Keratinocyte (primary cell): Measurements from ENCODE around the gene NGEF. TPM values are rescaled to one million over a fixed set of nuclear protein-coding genes. Genes with fewer than 3 reads are reported as not detected.

Experiments used
- DNase-seq: peaks from one replicate; pipeline ENCODE4 v3.0.0-alpha.2; 2011; ENCODE audit warnings: low read depth, missing footprints, low spot score
- FAIRE-seq: peaks from 2 replicates; lab custom pipeline; 2011; peaks lifted over from hg19 to GRCh38; lab: Jason Lieb, UNC
- H2AFZ ChIP-seq: 2 replicates; pipeline ENCODE4 v1.6.0; 2012; ENCODE audit warnings: low read length, control low read depth, inconsistent platforms; ENCODE audit not compliant: control insufficient read depth
- H3K27ac ChIP-seq: 2 replicates; pipeline ENCODE4 v1.5.1; 2011; ENCODE audit warnings: low read length; ENCODE audit not compliant: control insufficient read depth, insufficient read depth
- H3K27me3 ChIP-seq: 3 replicates; pipeline ENCODE4 v1.6.0; 2011; ENCODE audit warnings: low read length; ENCODE audit not compliant: control insufficient read depth, insufficient read depth; ENCODE audit errors: extremely low read depth
- H3K36me3 ChIP-seq, 2 experiments: 2 replicates in 1 of 2; 3 replicates in 1 of 2; pipeline ENCODE4 v1.5.1; 2011; ENCODE audit warnings: low read length in 2 of 2, mild to moderate bottlenecking in 1 of 2; ENCODE audit not compliant: control insufficient read depth in 2 of 2, insufficient read depth in 2 of 2; ENCODE audit errors: extremely low read depth in 1 of 2
- H3K4me1 ChIP-seq: 3 replicates; pipeline ENCODE4 v1.5.1; 2011; ENCODE audit warnings: low read length; ENCODE audit not compliant: control insufficient read depth, insufficient read depth; ENCODE audit errors: extremely low read depth
- H3K4me2 ChIP-seq: 3 replicates; pipeline ENCODE4 v1.6.0; 2011; ENCODE audit warnings: low read depth, low read length; ENCODE audit not compliant: control insufficient read depth, insufficient read depth; ENCODE audit errors: extremely low read depth
- H3K4me3 ChIP-seq, 3 experiments: fragments of 200-600 bp in 1 of 3; sonication (generic) in 1 of 3; 2 replicates in 2 of 3; 3 replicates in 1 of 3; pipeline ENCODE4 v1.5.1; 2011 to 2016; ENCODE audit warnings: low read length in 3 of 3, mild to moderate bottlenecking in 3 of 3, control low read depth in 2 of 3, inconsistent platforms in 1 of 3, low read depth in 1 of 3, mixed read lengths in 1 of 3, mixed run types in 1 of 3, moderate library complexity in 1 of 3; ENCODE audit not compliant: control insufficient read depth in 2 of 3, insufficient read depth in 2 of 3; ENCODE audit errors: extremely low read depth in 1 of 3
- H3K79me2 ChIP-seq: 2 replicates; pipeline ENCODE4 v1.6.0; 2012; ENCODE audit warnings: low read length; ENCODE audit not compliant: control insufficient read depth, insufficient read depth
- H3K9ac ChIP-seq: 3 replicates; pipeline ENCODE4 v1.6.0; 2011; ENCODE audit warnings: low read length; ENCODE audit not compliant: control insufficient read depth, insufficient read depth; ENCODE audit errors: extremely low read depth
- H3K9me1 ChIP-seq: 3 replicates; pipeline ENCODE4 v1.6.0; 2011; ENCODE audit warnings: low read length; ENCODE audit not compliant: control insufficient read depth, insufficient read depth; ENCODE audit errors: extremely low read depth
- H3K9me3 ChIP-seq: 2 replicates; pipeline ENCODE4 v1.5.1; 2012; ENCODE audit warnings: low read depth, low read length; ENCODE audit not compliant: control insufficient read depth
- H4K20me1 ChIP-seq: 3 replicates; pipeline ENCODE4 v1.6.0; 2011; ENCODE audit warnings: low read length; ENCODE audit not compliant: control insufficient read depth, insufficient read depth; ENCODE audit errors: extremely low read depth
- CTCF ChIP-seq, 3 experiments: IDR thresholded peaks in 1 of 3; conservative IDR thresholded peaks in 1 of 3; optimal IDR thresholded peaks in 1 of 3; 2 replicates in 2 of 3; 3 replicates in 1 of 3; pipeline versions ENCODE3 to v1.5.1; 2011; ENCODE audit warnings: low read length in 3 of 3, mild to moderate bottlenecking in 3 of 3, moderate library complexity in 2 of 3, control low read depth in 1 of 3, inconsistent platforms in 1 of 3; ENCODE audit not compliant: insufficient read depth in 2 of 3; ENCODE audit errors: extremely low read depth in 1 of 3
- EZH2 ChIP-seq: IDR thresholded peaks from one replicate; pipeline ENCODE4 v1.6.1; 2012; ENCODE audit warnings: inconsistent platforms, mild to moderate bottlenecking, low read length, moderate library complexity
- dilution Hi-C: fragments of 300-500 bp; cut with MboI; formaldehyde crosslinking; loops from one replicate; pipeline ENCODE4 v1.7.0; 2020; ENCODE audit warnings: low sequenced_read_pairs; ENCODE audit not compliant: extremely low pct_ligation_motif_present
- polyA plus RNA-seq, 5 experiments: library from polyadenylated mRNA; depleted of rRNA in 3 of 5; stranded (reverse) in 3 of 5; stranded (forward) in 1 of 5; unstranded in 1 of 5; fragments of >200 nt; gene quantifications; 1 replicate in 1 of 5; 2 replicates in 3 of 5; 3 replicates in 1 of 5; pipeline versions ENCODE4 v1.2.1 to v1.2.3, GENCODE V29; 2011 to 2012; ENCODE audit warnings: missing spikeins in 2 of 5, low read depth in 1 of 5, low replicate concordance in 1 of 5

Gene NGEF
- polyA plus RNA-seq, 1 donor (not counting 4 experiments of a cell fraction or from before 2014, with no cell fraction given) = 0.17 TPM

GRCh38 chr2:233047206-233047605 is 34.1 kb upstream of the NGEF start:
- no peaks in the 10 kb centered on the region for H3K36me3 ChIP-seq
- H3K4me1 ChIP-seq = peaks cover 21% of the 10 kb centered on the region
- no peak overlapping the region for H3K4me3 ChIP-seq
- no peak for DNase-seq
- no peak overlapping the region for H3K9ac ChIP-seq
- no peak overlapping the region for H3K27ac ChIP-seq
- no peaks in the 10 kb centered on the region for H4K20me1 ChIP-seq
- FAIRE-seq = no peak
- TF ChIP-seq EZH2 = no peak
- no peak for TF ChIP-seq CTCF (optimal IDR thresholded peaks at IDR 0.05 in 1 of 3, IDR thresholded peaks at IDR 0.05 in 1 of 3, conservative IDR thresholded peaks at IDR 0.05 in 1 of 3; ENCODE audit: extremely low read depth in 1 of 3, insufficient read depth in 2 of 3, low read length in 3 of 3)
- H3K4me2 ChIP-seq = no peak overlapping the region
- dilution Hi-C loops = no loop called here
- H3K9me1 ChIP-seq = no peaks in the 10 kb centered on the region
- no peaks in the 10 kb centered on the region for H3K79me2 ChIP-seq
- no peak overlapping the region for H2AFZ ChIP-seq
- H3K27me3 ChIP-seq = peaks cover 15% of the 10 kb centered on the region
- no peaks in the 10 kb centered on the region for H3K9me3 ChIP-seq

- H2AFZ ChIP-seq = no peak overlapping the region
- H3K9me3 ChIP-seq = no peaks in the 10 kb centered on the region
- no peak overlapping the region for H3K27ac ChIP-seq
- peaks cover 10% of the 10 kb centered on the region for H3K4me1 ChIP-seq
- DNase-seq (no peak), FAIRE-seq (no peak)
- TF ChIP-seq EZH2 = no peak
- TF ChIP-seq CTCF (optimal IDR thresholded peaks at IDR 0.05 in 1 of 3, IDR thresholded peaks at IDR 0.05 in 1 of 3, conservative IDR thresholded peaks at IDR 0.05 in 1 of 3; ENCODE audit: extremely low read depth in 1 of 3, insufficient read depth in 2 of 3, low read length in 3 of 3) = no peak
- no peaks in the 10 kb centered on the region for H3K9me1 ChIP-seq
- H3K4me2 ChIP-seq = no peak overlapping the region
- H3K9ac ChIP-seq = no peak overlapping the region
- no peaks in the 10 kb centered on the region for H3K79me2 ChIP-seq
- dilution Hi-C loops = no loop called here
- peaks cover 18% of the 10 kb centered on the region for H3K27me3 ChIP-seq
- no peak overlapping the region for H3K4me3 ChIP-seq
- no peaks in the 10 kb centered on the region for H4K20me1 ChIP-seq
- no peaks in the 10 kb centered on the region for H3K36me3 ChIP-seq
Measured at GRCh38 chr2:233044974-233045605, 32.0 kb upstream of the NGEF start.
